ENCODE data around the gene MAGEB10. TPM values are rescaled to one million over a fixed set of nuclear protein-coding genes. Genes with fewer than 3 reads are reported as not detected.

MAGEB10 gene
- total RNA-seq, 1 experiment from 2014 or later = not detected

Other genes starting within 250 kb of the MAGEB10 start
- gene DCAF8L2, start 217.6 kb upstream of the MAGEB10 start, total RNA-seq (2014; rRNA removed; shearing (Covaris generic)) = 0.90 and 1.8 TPM in 2 replicates
- gene DCAF8L1, start 173.5 kb downstream of the MAGEB10 start, total RNA-seq (2014; rRNA removed; shearing (Covaris generic)) = 0.03 TPM in 1 of 2 replicates, not detected in the other